Endothelial cell of umbilical vein (primary cell): ENCODE measurements around the gene NRCAM. TPM values are rescaled to one million over a fixed set of nuclear protein-coding genes. Genes with fewer than 3 reads are reported as not detected.

Experiments used
- BruUV-seq: library from RNA; stranded (reverse); fragments of 400-500 nt; replicated peaks from 2 replicates; lab custom pipeline; 2021; lab: Mats Ljungman, UMichigan
- CTCF ChIA-PET: fragments of 300-600, 350-600 bp; sonication (Branson Sonifier 250); formaldehyde crosslinking; loops from one replicate; lab custom pipeline; 2021; ENCODE audit warnings: antibody characterized with exemption, inconsistent platforms; lab: Charles Lee
- POLR2A ChIA-PET: fragments of 300-600, 350-600 bp; sonication (Branson Sonifier 250); formaldehyde crosslinking; loops from one replicate; lab custom pipeline; 2021; ENCODE audit warnings: antibody characterized with exemption, inconsistent platforms; lab: Charles Lee
- DNase-seq: peaks from one replicate; pipeline ENCODE4 v3.0.0-alpha.2; 2011; ENCODE audit warnings: low read depth, low spot score
- FAIRE-seq: peaks from 2 replicates; lab custom pipeline; 2011; peaks lifted over from hg19 to GRCh38; lab: Jason Lieb, UNC
- H2AFZ ChIP-seq: 2 replicates; pipeline ENCODE4 v1.6.0; 2012; ENCODE audit warnings: low read depth, low read length, control low read depth, inconsistent platforms
- H3K27ac ChIP-seq: 2 replicates; pipeline ENCODE4 v1.5.1; 2011; ENCODE audit warnings: low read depth, mild to moderate bottlenecking, control low read depth, low read length, moderate library complexity; ENCODE audit not compliant: insufficient read depth
- H3K27me3 ChIP-seq, 2 experiments: 2 replicates each; pipeline versions ENCODE4 v1.6.0 to v1.6.1; 2011; ENCODE audit warnings: low read length in 2 of 2, mixed read lengths in 1 of 2; ENCODE audit not compliant: control insufficient read depth in 2 of 2, insufficient read depth in 2 of 2
- H3K36me3 ChIP-seq, 2 experiments: 2 replicates in 1 of 2; 3 replicates in 1 of 2; pipeline ENCODE4 v1.5.1; 2011; ENCODE audit warnings: low read length in 2 of 2, mild to moderate bottlenecking in 1 of 2, moderate library complexity in 1 of 2; ENCODE audit not compliant: control insufficient read depth in 2 of 2, insufficient read depth in 2 of 2; ENCODE audit errors: extremely low read depth in 1 of 2
- H3K4me1 ChIP-seq: 3 replicates; pipeline ENCODE4 v1.5.1; 2011; ENCODE audit warnings: mild to moderate bottlenecking, low read length; ENCODE audit not compliant: control insufficient read depth, insufficient read depth; ENCODE audit errors: extremely low read depth
- H3K4me2 ChIP-seq: 2 replicates; pipeline ENCODE4 v1.6.1; 2011; ENCODE audit warnings: low read length, control low read depth, mixed read lengths; ENCODE audit not compliant: insufficient read depth
- H3K4me3 ChIP-seq, 3 experiments: fragments of 200-600 bp in 1 of 3; sonication (generic), shearing (Covaris generic) in 1 of 3; replicated peaks in 1 of 3; 2 replicates each; pipeline ENCODE4 v1.5.1; 2011 to 2016; ENCODE audit warnings: control low read depth in 3 of 3, low read length in 3 of 3, mild to moderate bottlenecking in 2 of 3, inconsistent platforms in 1 of 3, low read depth in 1 of 3, moderate library complexity in 1 of 3; ENCODE audit not compliant: insufficient read depth in 1 of 3
- H3K79me2 ChIP-seq: 2 replicates; pipeline ENCODE4 v1.6.0; 2012; ENCODE audit warnings: low read length, inconsistent platforms; ENCODE audit not compliant: control insufficient read depth, insufficient read depth
- H3K9ac ChIP-seq: replicated peaks from 2 replicates; pipeline ENCODE3; 2011; ENCODE audit warnings: low read length, control low read depth; ENCODE audit not compliant: insufficient read depth; ENCODE audit errors: extremely low read depth
- H3K9me1 ChIP-seq: replicated peaks from 3 replicates; pipeline ENCODE4 v1.6.0; 2011; ENCODE audit warnings: mild to moderate bottlenecking, low read length; ENCODE audit not compliant: control insufficient read depth, insufficient read depth; ENCODE audit errors: extremely low read depth
- H3K9me3 ChIP-seq: replicated peaks from 2 replicates; pipeline ENCODE4 v1.5.1; 2012; ENCODE audit warnings: low read length, inconsistent platforms; ENCODE audit not compliant: control insufficient read depth, insufficient read depth
- H4K20me1 ChIP-seq: replicated peaks from 2 replicates; pipeline ENCODE3; 2011; ENCODE audit warnings: mild to moderate bottlenecking, low read length; ENCODE audit not compliant: control insufficient read depth, insufficient read depth; ENCODE audit errors: extremely low read depth
- CTCF ChIP-seq, 2 donors: IDR thresholded peaks; 1 replicate in 1 of 2; 2 replicates in 1 of 2; pipeline ENCODE4 v1.5.1; 2011; ENCODE audit warnings: low read length in 2 of 2, mild to moderate bottlenecking in 2 of 2, moderate library complexity in 2 of 2, control low read depth in 1 of 2, inconsistent platforms in 1 of 2, low read depth in 1 of 2; ENCODE audit not compliant: insufficient read depth in 1 of 2; ENCODE audit errors: extremely low read depth in 1 of 2
- EZH2 ChIP-seq: IDR thresholded peaks from 2 replicates; pipeline ENCODE4 v1.6.1; 2012; ENCODE audit warnings: borderline replicate concordance, low read depth, mild to moderate bottlenecking, moderate library complexity, low read length, inconsistent platforms; ENCODE audit not compliant: severe bottlenecking
- FOS ChIP-seq: IDR thresholded peaks from 2 replicates; pipeline ENCODE4 v1.6.1; 2011; ENCODE audit warnings: mild to moderate bottlenecking, low read length, moderate library complexity, borderline replicate concordance; ENCODE audit not compliant: insufficient read depth
- GATA2 ChIP-seq: IDR thresholded peaks from 2 replicates; pipeline ENCODE4 v1.7.0; 2011; ENCODE audit warnings: low read depth, mild to moderate bottlenecking, moderate library complexity, mixed read lengths, low read length; ENCODE audit not compliant: insufficient read length, insufficient read depth
- JUN ChIP-seq: IDR thresholded peaks from 2 replicates; pipeline ENCODE4 v1.6.1; 2011; ENCODE audit warnings: borderline replicate concordance, low read depth; ENCODE audit not compliant: insufficient read length, insufficient read depth
- MAX ChIP-seq: IDR thresholded peaks from 2 replicates; pipeline ENCODE4 v1.6.1; 2011; ENCODE audit not compliant: insufficient read depth, insufficient read length
- MYC ChIP-seq: IDR thresholded peaks from one replicate; pipeline ENCODE4 v1.6.1; 2011; ENCODE audit warnings: mild to moderate bottlenecking, low read depth, low read length
- POLR2A ChIP-seq: IDR thresholded peaks from 2 replicates; pipeline ENCODE4 v1.6.1; 2012; ENCODE audit warnings: low read depth, mild to moderate bottlenecking, control low read depth, low read length
- POLR2AphosphoS5 ChIP-seq: IDR thresholded peaks from 2 replicates; pipeline ENCODE4 v1.6.1; 2012; ENCODE audit warnings: low read depth, mild to moderate bottlenecking, control low read depth, low read length, moderate library complexity; ENCODE audit not compliant: insufficient read depth
- dilution Hi-C: fragments of 300-500 bp; cut with MboI; formaldehyde crosslinking; loops from one replicate; pipeline ENCODE4 v1.15.0; 2019; ENCODE audit warnings: low sequenced_read_pairs; ENCODE audit not compliant: extremely low pct_ligation_motif_present
- intact Hi-C: fragments of 100-400 bp; cut with micrococcal nuclease; formaldehyde crosslinking; loops from one replicate; pipeline ENCODE4 v1.10.0; 2022
- polyA plus RNA-seq, 4 experiments: library from polyadenylated mRNA; depleted of rRNA in 3 of 4; stranded (reverse) in 3 of 4; unstranded in 1 of 4; fragments of >200 nt; gene quantifications; 2 replicates each; pipeline versions ENCODE4 v1.2.1 to v1.2.3, GENCODE V29; 2011 to 2012; ENCODE audit warnings: missing spikeins in 1 of 4
- total RNA-seq: library from RNA; stranded (reverse); gene quantifications from 2 replicates; pipeline ENCODE4 v1.2.3, GENCODE V29; 2021

Gene NRCAM
- total and polyA plus RNA-seq, 2 donors (not counting 3 experiments of a cell fraction or from before 2014, with no cell fraction given) = 26.0 to 47.6 TPM

- TF ChIP-seq MYC = no peak
- TF ChIP-seq JUN = no peak
- no peak for TF ChIP-seq POLR2A
- TF ChIP-seq FOS = no peak
- Histone ChIP-seq H3K4me3 (no peak overlapping the region), H4K20me1 (no peaks in the 10 kb centered on the region), H2AFZ (no peak overlapping the region), H3K9me3 (no peaks in the 10 kb centered on the region), H3K9me1 (no peaks in the 10 kb centered on the region), H3K36me3 (no peaks in the 10 kb centered on the region), H3K79me2 (peaks cover 5% of the 10 kb centered on the region), H3K4me1 (no peaks in the 10 kb centered on the region), H3K4me2 (no peak overlapping the region), H3K27me3 (no peaks in the 10 kb centered on the region), H3K27ac (no peak overlapping the region), H3K9ac (no peak overlapping the region)
- ChIA-PET POLR2A (no interaction called here), CTCF (no interaction called here)
- intact Hi-C loops = no loop called here
- DNase-seq = no peak
- BruUV-seq = no TSS peak
- FAIRE-seq = no peak
- dilution Hi-C loops = no loop called here
These were observed 202.0 kb downstream of the NRCAM start for GRCh38 chr7:108254259-108254658.

- POLR2A ChIA-PET = interaction anchor here (0.6 kb wide), 1 partner anchor 109 kb away, joined by 3 read pairs; no protein-coding TSS in a partner anchor
These were observed 202.8 kb downstream of the NRCAM start for GRCh38 chr7:108253275-108254044.

More at GRCh38 chr7:108253275-108254044, 202.8 kb downstream of the NRCAM start:
- intact Hi-C loops = no loop called here
- CTCF ChIA-PET = interaction anchor here (0.6 to 1.1 kb wide), 3 partner anchors 10 to 30 kb away, joined by 3 read pairs; no protein-coding TSS in a partner anchor
- H3K9me3 ChIP-seq = no peaks in the 10 kb centered on the region
- H3K27me3 ChIP-seq = no peaks in the 10 kb centered on the region
- H3K4me2 ChIP-seq = no peak overlapping the region
- H4K20me1 ChIP-seq = no peaks in the 10 kb centered on the region
- H3K36me3 ChIP-seq = no peaks in the 10 kb centered on the region
- TF ChIP-seq GATA2 = no peak
- TF ChIP-seq CTCF (IDR thresholded peaks at IDR 0.05; ENCODE audit: extremely low read depth in 1 of 2, insufficient read depth in 1 of 2, low read depth in 1 of 2, low read length in 2 of 2) = no peak
- TF ChIP-seq POLR2AphosphoS5 = no peak
- TF ChIP-seq POLR2A = no peak
- TF ChIP-seq FOS = no peak
- TF ChIP-seq MAX = no peak
- no peak for TF ChIP-seq EZH2
- TF ChIP-seq JUN = no peak
- TF ChIP-seq MYC = no peak
- DNase-seq (no peak), FAIRE-seq (no peak)
- H3K9ac ChIP-seq = no peak overlapping the region
- peaks cover 5% of the 10 kb centered on the region for H3K79me2 ChIP-seq
- dilution Hi-C loops = no loop called here
- H3K9me1 ChIP-seq = no peaks in the 10 kb centered on the region
- H3K4me1 ChIP-seq = no peaks in the 10 kb centered on the region
- no peak overlapping the region for H3K4me3 ChIP-seq
- H2AFZ ChIP-seq = no peak overlapping the region
- H3K27ac ChIP-seq = no peak overlapping the region
- BruUV-seq = no TSS peak
